GM12878 (cell line): ENCODE data around the gene C19orf38. TPM values are rescaled to one million over a fixed set of nuclear protein-coding genes. Genes with fewer than 3 reads are reported as not detected.

Source experiments
- ATAC-seq: fragments of 200-7000 bp; cut with Tn5 transposase; 3 replicates; pipeline ENCODE4 v1.9.1; 2020; ENCODE audit warnings: mild to moderate bottlenecking, moderate library complexity
- BruUV-seq: library from RNA; stranded (reverse); fragments of 400-500 nt; replicated peaks from 2 replicates; lab custom pipeline; 2021; lab: Mats Ljungman, UMichigan
- CTCF ChIA-PET: fragments of 300-600 bp; sonication (Branson Sonifier 250); formaldehyde crosslinking; extraction: SDS; loops from one replicate; lab custom pipeline; 2021; ENCODE audit warnings: inconsistent platforms; lab: Yijun Ruan, JAX
- POLR2A ChIA-PET: fragments of 350-600 bp; formaldehyde crosslinking; extraction: SDS; loops from one replicate; lab custom pipeline; 2021; ENCODE audit warnings: inconsistent platforms; lab: Charles Lee
- RAD21 ChIA-PET: fragments of 300-600 bp; sonication (Branson Sonifier 250); formaldehyde crosslinking; loops from one replicate; lab custom pipeline; 2023; ENCODE audit warnings: antibody characterized with exemption; ENCODE audit not compliant: unreplicated experiment; lab: Charles Lee
- SMC1A ChIA-PET: fragments of 300-600 bp; sonication (Branson Sonifier 250); formaldehyde crosslinking; loops from one replicate; lab custom pipeline; 2023; ENCODE audit not compliant: unreplicated experiment, uncharacterized antibody; lab: Charles Lee
- DNase-seq: peaks from one replicate; pipeline ENCODE4 v3.0.0-alpha.2; 2011; ENCODE audit warnings: low read depth, low spot score
- FAIRE-seq: peaks from 3 replicates; lab custom pipeline; 2011; peaks lifted over from hg19 to GRCh38; lab: Jason Lieb, UNC
- H2AFZ ChIP-seq: 2 replicates; pipeline ENCODE4 v1.6.0; 2011; ENCODE audit warnings: low read depth, low read length, control low read depth; ENCODE audit not compliant: control insufficient read depth
- H3K27ac ChIP-seq: 2 replicates; pipeline ENCODE4 v1.5.1; 2011; ENCODE audit warnings: control low read depth; ENCODE audit not compliant: control insufficient read depth, insufficient read depth
- H3K27me3 ChIP-seq, 2 experiments: replicated peaks in 1 of 2; 2 replicates each; pipeline versions ENCODE4 v1.6.0 to v1.6.1; 2011; ENCODE audit warnings: low read length in 1 of 2; ENCODE audit not compliant: control insufficient read depth in 2 of 2, insufficient read depth in 2 of 2
- H3K36me3 ChIP-seq, 2 experiments: 2 replicates each; pipeline ENCODE4 v1.5.1; 2011; ENCODE audit warnings: low read length in 1 of 2; ENCODE audit not compliant: control insufficient read depth in 2 of 2, insufficient read depth in 2 of 2
- H3K4me1 ChIP-seq: 2 replicates; pipeline ENCODE4 v1.6.1; 2011; ENCODE audit warnings: mild to moderate bottlenecking, low read length, moderate library complexity, mixed read lengths; ENCODE audit not compliant: control insufficient read depth, insufficient read depth
- H3K4me2 ChIP-seq: 2 replicates; pipeline ENCODE4 v1.6.0; 2011; ENCODE audit warnings: control low read depth; ENCODE audit not compliant: control insufficient read depth, insufficient read depth
- H3K4me3 ChIP-seq: fragments of 200-600 bp; sonication (generic); 2 replicates; pipeline ENCODE4 v1.5.1; 2016
- H3K79me2 ChIP-seq: 2 replicates; pipeline ENCODE4 v1.6.0; 2011; ENCODE audit warnings: low read length; ENCODE audit not compliant: control insufficient read depth, insufficient read depth
- H3K9ac ChIP-seq: 2 replicates; pipeline ENCODE4 v1.8.0; 2011; ENCODE audit warnings: low read length, control low read depth, mixed read lengths; ENCODE audit not compliant: control insufficient read depth, insufficient read depth
- H3K9me3 ChIP-seq: replicated peaks from 3 replicates; pipeline ENCODE4 v1.5.1; 2011; ENCODE audit warnings: mild to moderate bottlenecking, low read length; ENCODE audit not compliant: control insufficient read depth, insufficient read depth
- H4K20me1 ChIP-seq: 2 replicates; pipeline ENCODE4 v1.6.0; 2011; ENCODE audit not compliant: control insufficient read depth, insufficient read depth
- EGR1 ChIP-seq, 2 experiments: IDR thresholded peaks; 1 replicate in 1 of 2; 2 replicates in 1 of 2; pipeline ENCODE4 v1.6.1; 2011 to 2012; ENCODE audit warnings: low read depth in 2 of 2, low read length in 2 of 2, borderline replicate concordance in 1 of 2, mild to moderate bottlenecking in 1 of 2, moderate library complexity in 1 of 2
- EZH2 ChIP-seq: IDR thresholded peaks from 2 replicates; pipeline ENCODE4 v1.6.1; 2012; ENCODE audit warnings: low read depth, mild to moderate bottlenecking, control low read depth, inconsistent platforms, low read length, borderline replicate concordance; ENCODE audit not compliant: control insufficient read depth
- JUNB ChIP-seq: IDR thresholded peaks from 2 replicates; pipeline ENCODE4 v1.6.1; 2016; ENCODE audit warnings: antibody characterized with exemption, mild to moderate bottlenecking
- MEF2B ChIP-seq: fragments of 450-650 bp; IDR thresholded peaks from 2 replicates; pipeline ENCODE4 v1.6.1; 2018; ENCODE audit warnings: mild to moderate bottlenecking, moderate library complexity; ENCODE audit not compliant: partially characterized antibody, poor library complexity, severe bottlenecking
- MYC ChIP-seq: IDR thresholded peaks from 2 replicates; pipeline ENCODE4 v1.6.1; 2011; ENCODE audit warnings: mild to moderate bottlenecking, low read length, moderate library complexity, inconsistent platforms; ENCODE audit not compliant: insufficient read depth, insufficient replicate concordance, insufficient read length, severe bottlenecking
- NBN ChIP-seq: fragments of 450-650 bp; IDR thresholded peaks from 2 replicates; pipeline ENCODE4 v1.6.1; 2016
- PML ChIP-seq: IDR thresholded peaks from 2 replicates; pipeline ENCODE4 v1.6.1; 2012; ENCODE audit warnings: low read length, inconsistent platforms
- POLR2A ChIP-seq: IDR thresholded peaks from 2 replicates; pipeline ENCODE4 v1.6.1; 2011; ENCODE audit warnings: low read depth, mild to moderate bottlenecking, low read length
- RB1 ChIP-seq: fragments of 450-650 bp; formaldehyde crosslinking; IDR thresholded peaks from 2 replicates; pipeline ENCODE4 v1.6.1; 2017; ENCODE audit warnings: mild to moderate bottlenecking, borderline replicate concordance
- SMARCA5 ChIP-seq: fragments of 450-650 bp; IDR thresholded peaks from 2 replicates; pipeline ENCODE4 v1.6.1; 2017; ENCODE audit warnings: mild to moderate bottlenecking
- YY1 ChIP-seq: IDR thresholded peaks from 2 replicates; pipeline ENCODE4 v1.6.1; 2011; ENCODE audit warnings: low read depth, mild to moderate bottlenecking, low read length
- ZBTB33 ChIP-seq: fragments of 450-650 bp; IDR thresholded peaks from 2 replicates; pipeline ENCODE4 v1.6.1; 2017; ENCODE audit warnings: mild to moderate bottlenecking
- WGBS: methylation state at CpG from one replicate; pipeline ENCODE4 v1.1.6; 2016; ENCODE audit warnings: low lambda C conversion rate; ENCODE audit not compliant: insufficient replicate concordance, insufficient coverage; ENCODE audit errors: missing lambda C conversion rate; 5-methylcytosine and 5-hydroxymethylcytosine counted together
- in situ Hi-C: fragments of 300-500 bp; cut with MboI; formaldehyde crosslinking; loops from 9 replicates; pipeline ENCODE4 v1.14.3; 2018; ENCODE audit warnings: mixed read lengths
- intact Hi-C: fragments of 100-400 bp; cut with micrococcal nuclease; formaldehyde crosslinking; loops from one replicate; pipeline ENCODE4 v1.14.2; 2022; ENCODE audit not compliant: unreplicated experiment
- polyA plus RNA-seq, 11 experiments: library from polyadenylated mRNA; depleted of rRNA in 4 of 11; unstranded in 6 of 11; stranded (reverse) in 5 of 11; fragments of >200 nt; fragmentation: Nextera tagmentation in 4 of 11; fragmentation: Illumina TruSeq in 1 of 11; extraction: Ambion mirVana in 4 of 11; extraction: Trizol in 1 of 11; gene quantifications; 1 replicate in 1 of 11; 2 replicates in 10 of 11; pipeline versions ENCODE4 v1.2.1 to v1.2.3, GENCODE V29; 2011 to 2016; ENCODE audit warnings: inconsistent platforms in 2 of 11, missing spikeins in 2 of 11, low read depth in 1 of 11
- total RNA-seq, 4 experiments: library from RNA; depleted of rRNA in 3 of 4; stranded (reverse); fragments of >200 nt in 3 of 4; fragmentation: Illumina TruSeq in 1 of 4; extraction: Trizol in 1 of 4; gene quantifications; 2 replicates each; pipeline versions ENCODE4 v1.2.1 to v1.2.3, GENCODE V29; 2013 to 2021

Gene C19orf38
- total and polyA plus RNA-seq, 10 of the 15 experiments (the other 5 are each of a cell fraction or from before 2014, with no cell fraction given) = 2.6 to 7.5 (median 5.0) TPM

GRCh38 chr19:10872546-10873107, 24.4 kb downstream of the C19orf38 start:
- WGBS = under 1% methylated on average over 16 of the region's 16 CpGs
- FAIRE-seq (no peak), DNase-seq (no peak), ATAC-seq (no peak)
- no peaks in the 10 kb centered on the region for H3K27me3 ChIP-seq
- TF ChIP-seq NBN = peak; percentile 20; the same call in 1 of the 2 replicates
- peak; percentile 25; the same call in 1 of the 2 replicates for TF ChIP-seq YY1
- TF ChIP-seq POLR2A = no peak
- TF ChIP-seq ZBTB33 = no peak
- TF ChIP-seq PML = 0 out of 2 replicates have a peak, but pooled peaks have one; percentile 34
- TF ChIP-seq MEF2B = peak; percentile 53
- TF ChIP-seq MYC = peak; percentile 6
- peak; percentile 24; the same call in 1 of the 2 replicates for TF ChIP-seq RB1
- peak in 1 of 2 experiments; percentile 6; a peak in 1 of 3 replicates for TF ChIP-seq EGR1 (IDR thresholded peaks at IDR 0.05; ENCODE audit: borderline replicate concordance in 1 of 2, low read depth in 2 of 2, low read length in 2 of 2)
- 0 out of 2 replicates have a peak, but pooled peaks have one; percentile 5 for TF ChIP-seq SMARCA5
- no peak for TF ChIP-seq EZH2
- TF ChIP-seq JUNB = no peak
- H2AFZ ChIP-seq = peak overlapping the region; percentile 22
- H3K4me3 ChIP-seq = peak overlapping the region; percentile 68
- ChIA-PET POLR2A (interaction anchor here (0.5 to 1.7 kb wide), 15 partner anchors 9 to 474 kb away, joined by 3 to 11 read pairs (median 4); partner anchors contain the start of genes CCDC159, LDLR and TMEM205), SMC1A (interaction anchor here (0.7 to 4.5 kb wide), 14 partner anchors 8 to 155 kb away, joined by 3 to 28 read pairs (median 6); partner anchors contain the start of genes DNM2 and TMED1), CTCF (interaction anchor here (0.5 to 3.9 kb wide), 21 partner anchors 8 to 785 kb away, joined by 3 to 24 read pairs (median 4); partner anchors contain the start of genes LDLR, SPC24 and TMED1), RAD21 (interaction anchor here (1.0 to 4.4 kb wide), 10 partner anchors 15 to 218 kb away, joined by 3 to 42 read pairs (median 5); partner anchors contain the start of genes DNM2, LDLR, TIMM29 and TMED1)
- peaks cover 48% of the 10 kb centered on the region for H3K4me1 ChIP-seq
- no peaks in the 10 kb centered on the region for H3K36me3 ChIP-seq
- H4K20me1 ChIP-seq = no peaks in the 10 kb centered on the region
- peaks cover 53% of the 10 kb centered on the region for H3K79me2 ChIP-seq
- H3K9me3 ChIP-seq = no peaks in the 10 kb centered on the region
- intact Hi-C loops = loop anchor here (10.0 kb wide), 1 partner anchor 692 kb away; no protein-coding TSS in a partner anchor
- H3K4me2 ChIP-seq = peak overlapping the region; percentile 96
- in situ Hi-C loops = no loop called here
- H3K27ac ChIP-seq = peak overlapping the region; percentile 90
- H3K9ac ChIP-seq = peak overlapping the region; percentile 78
- BruUV-seq = TSS peak; percentile 66
